IPS DF 4.7 (cell line): ENCODE measurements around the gene SLC45A3.
"Not testable (repeated sequence)": the region's sequence is repeated elsewhere in the genome, so short reads cannot be mapped to it uniquely, and the experiment has no call there.

Source experiments
- DNase-seq: peaks from one replicate; pipeline ENCODE4 v3.0.0-alpha.2; 2013; ENCODE audit warnings: low spot score; ENCODE audit errors: extremely low read depth

The SLC45A3 gene

GRCh38 chr1:205637854-205638468, 42.3 kb downstream of the SLC45A3 start:
- DNase-seq = no peak

GRCh38 chr1:205636732-205637131, 43.6 kb downstream of the SLC45A3 start:
- no peak for DNase-seq

- not testable (repeated sequence) for DNase-seq
These were observed 44.2 kb downstream of the SLC45A3 start for GRCh38 chr1:205636138-205636530.

GRCh38 chr1:205633421-205633976, 46.8 kb downstream of the SLC45A3 start:
- DNase-seq = no peak

- no peak for DNase-seq
These were observed 47.6 kb downstream of the SLC45A3 start for GRCh38 chr1:205632669-205633169.

- DNase-seq = peak; percentile 78
These were observed 48.3 kb downstream of the SLC45A3 start, which contains the start of gene ELK4 for GRCh38 chr1:205631768-205632668. ELK4 (minus strand) TSS chr1:205632011; CDS start chr1:205623882, 8,129 bp downstream.

GRCh38 chr1:205631010-205631767, 49.1 kb downstream of the SLC45A3 start:
- peak; percentile 33 for DNase-seq

GRCh38 chr1:205630651-205631009, 49.7 kb downstream of the SLC45A3 start:
- DNase-seq = no peak

GRCh38 chr1:205630241-205630640, 50.1 kb downstream of the SLC45A3 start:
- no peak for DNase-seq

GRCh38 chr1:205629751-205630150, 50.6 kb downstream of the SLC45A3 start:
- no peak for DNase-seq

- no peak for DNase-seq
These were observed 52.4 kb downstream of the SLC45A3 start for GRCh38 chr1:205627956-205628355.

- DNase-seq = no peak
These were observed 54.1 kb downstream of the SLC45A3 start for GRCh38 chr1:205626216-205626615.

- no peak for DNase-seq
These were observed 56.7 kb downstream of the SLC45A3 start for GRCh38 chr1:205623646-205624045.

- DNase-seq = no peak
These were observed 60.0 kb downstream of the SLC45A3 start for GRCh38 chr1:205620269-205620668.

- DNase-seq = no peak
These were observed 60.9 kb downstream of the SLC45A3 start for GRCh38 chr1:205619376-205619775.

- DNase-seq = no peak
These were observed 63.6 kb downstream of the SLC45A3 start for GRCh38 chr1:205616563-205617293.

- DNase-seq = no peak
These were observed 64.5 kb downstream of the SLC45A3 start for GRCh38 chr1:205615789-205616188.

GRCh38 chr1:205613854-205614412, 66.4 kb downstream of the SLC45A3 start:
- DNase-seq = no peak

- DNase-seq = no peak
These were observed 67.8 kb downstream of the SLC45A3 start for GRCh38 chr1:205612556-205612955.

GRCh38 chr1:205612104-205612503, 68.2 kb downstream of the SLC45A3 start:
- no peak for DNase-seq
